Activated CD4-positive, alpha-beta T cell treated with anti-CD3 and anti-CD28 coated beads, Interleukin-2, amount 50 U/mL, for 48 hours (primary cell): Measurements from ENCODE around the gene TBC1D19.

Source experiments
- DNase-seq, 2 experiments: peaks; one replicate each; pipeline ENCODE4 v3.0.0-alpha.2; 2020

Gene TBC1D19

DNA sequence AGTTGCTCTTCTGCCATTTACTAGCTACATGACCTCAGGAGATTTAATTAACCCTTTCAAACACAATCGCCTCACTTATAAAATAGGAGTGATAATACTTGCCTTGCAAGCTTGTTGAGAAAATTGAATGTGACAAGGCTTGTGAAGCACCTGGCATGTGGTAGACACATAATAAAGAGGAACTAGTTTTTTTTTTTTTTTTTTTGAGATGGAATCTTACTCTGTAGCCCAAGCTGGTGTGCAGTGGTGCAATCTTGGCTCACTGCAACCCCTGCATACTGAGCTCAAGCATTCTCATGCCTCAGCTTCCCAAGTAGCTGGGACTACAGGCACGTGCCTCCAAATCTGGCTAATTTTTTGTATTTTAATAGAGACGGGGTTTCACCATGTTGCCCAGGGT lies 203.0 kb downstream of the TBC1D19 start:
- DNase-seq: no peak

DNA sequence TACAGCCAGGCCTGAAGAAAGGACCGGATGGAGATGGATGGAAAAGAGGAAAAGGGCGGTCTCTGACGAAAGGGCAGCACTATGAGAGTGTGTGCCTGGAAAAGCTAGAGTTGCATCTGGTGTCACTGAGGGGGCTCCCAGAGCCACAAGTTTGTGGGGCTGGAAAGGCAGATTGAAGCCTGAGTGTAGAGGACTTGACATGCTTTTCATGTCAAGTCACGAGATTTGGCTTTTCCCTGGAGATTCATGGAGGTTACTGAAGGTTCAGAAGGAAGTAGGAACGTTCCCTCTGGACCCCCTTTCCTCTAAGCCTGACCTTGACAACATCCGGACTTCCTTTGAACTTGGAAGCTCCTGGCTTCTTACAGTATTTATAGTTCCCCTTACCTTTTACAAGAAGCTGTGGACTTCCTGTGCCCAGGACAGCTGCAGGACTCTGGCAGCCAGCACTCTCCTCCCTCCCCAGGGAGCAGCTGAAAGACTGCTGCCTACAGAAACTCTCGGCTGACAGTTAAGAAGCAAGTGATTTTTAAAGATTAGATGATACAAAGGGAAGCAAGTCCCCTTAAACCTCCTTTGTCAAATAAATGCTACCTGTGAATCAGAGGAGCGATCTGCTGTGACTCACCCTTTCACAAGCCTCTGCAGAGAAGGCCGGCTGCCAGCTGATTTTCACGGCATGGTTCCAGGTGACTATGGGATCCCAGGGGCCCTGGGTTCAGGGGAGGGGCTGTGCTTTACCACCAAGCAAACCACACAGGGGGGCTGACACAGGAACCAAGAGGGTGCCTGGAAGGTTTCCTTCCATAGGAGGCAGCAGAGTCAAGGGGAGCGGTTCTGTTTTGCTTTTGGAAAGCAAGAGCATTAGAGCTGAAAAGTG lies 203.8 kb downstream of the TBC1D19 start:
- DNase-seq: peak; percentile 42 to 46

DNA sequence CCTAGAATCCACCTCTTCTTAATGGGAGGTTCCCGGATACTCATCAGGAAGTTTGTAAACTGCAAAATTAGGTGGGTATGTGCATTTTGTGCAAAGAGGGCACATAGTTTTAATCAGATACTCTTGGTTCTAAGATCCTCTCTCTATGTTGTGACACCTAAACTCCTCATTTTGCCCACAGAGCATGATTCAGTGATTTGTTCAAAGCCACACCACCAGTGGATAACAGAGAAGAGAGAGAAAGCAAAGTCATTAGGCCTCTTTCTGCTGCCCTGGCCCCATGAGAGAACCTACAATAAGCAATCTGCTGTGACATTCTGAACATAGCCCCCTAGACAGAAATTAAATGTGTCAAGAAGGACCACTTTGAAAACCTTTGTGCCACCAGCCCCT lies 204.5 kb downstream of the TBC1D19 start:
- DNase-seq: no peak

DNA sequence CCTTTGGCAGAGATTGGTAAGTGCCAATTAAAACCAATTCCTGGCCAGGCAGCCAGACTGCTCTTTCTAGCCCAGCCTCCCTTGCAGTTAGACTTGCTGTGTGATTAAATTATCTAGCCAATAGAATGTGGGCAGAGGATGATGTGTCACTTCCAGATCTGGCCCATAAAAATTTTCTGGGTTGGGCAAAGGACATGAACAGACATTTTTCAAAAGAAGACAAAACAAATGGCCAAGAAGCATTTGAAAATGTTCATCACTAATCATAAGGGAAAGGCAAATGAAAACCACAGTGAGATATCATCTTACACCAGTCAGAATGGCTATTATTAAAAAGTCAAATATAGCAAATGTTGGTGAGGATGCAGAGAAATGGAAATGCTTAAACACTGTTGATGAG lies 205.3 kb downstream of the TBC1D19 start:
- DNase-seq: no peak

DNA sequence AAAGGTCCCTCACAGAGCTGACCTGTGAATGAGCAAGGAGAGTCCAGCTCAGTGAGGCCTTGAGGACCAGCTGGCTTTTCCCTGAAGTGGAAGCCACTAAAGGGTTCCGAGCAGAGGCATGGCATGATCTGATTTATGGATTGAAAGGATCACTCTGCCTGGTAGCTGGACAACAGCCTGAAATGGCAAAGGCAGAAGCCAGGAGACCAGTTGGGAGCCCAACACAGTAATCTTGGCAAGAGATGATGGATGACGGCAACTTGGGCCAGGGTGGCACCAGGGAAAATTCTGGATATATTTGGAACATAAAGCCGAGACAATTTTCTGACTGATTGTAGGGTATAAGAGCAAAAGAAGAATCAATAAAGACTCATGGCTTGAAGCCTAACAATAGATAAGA lies 207.5 kb downstream of the TBC1D19 start:
- DNase-seq: no peak

DNA sequence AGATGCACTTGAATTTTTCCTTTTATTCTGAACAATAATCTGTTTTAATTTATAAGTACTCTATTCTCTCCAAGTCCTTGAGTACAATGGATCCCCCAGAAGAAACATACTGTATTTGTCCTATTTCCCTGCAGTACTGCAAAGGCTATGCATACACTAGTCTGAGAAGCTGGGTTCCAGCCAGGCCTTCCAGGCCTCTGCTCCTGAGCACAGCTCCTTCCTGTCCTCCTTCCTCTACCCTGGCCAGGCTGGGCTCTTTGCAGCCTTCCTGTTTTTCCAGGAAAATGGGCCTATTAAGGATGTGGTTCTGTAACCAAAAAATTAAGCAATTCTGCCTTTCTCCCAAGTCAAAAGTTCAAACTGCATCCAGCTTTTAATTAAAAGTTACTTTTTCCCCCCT lies 208.8 kb downstream of the TBC1D19 start:
- no peak for DNase-seq

DNA sequence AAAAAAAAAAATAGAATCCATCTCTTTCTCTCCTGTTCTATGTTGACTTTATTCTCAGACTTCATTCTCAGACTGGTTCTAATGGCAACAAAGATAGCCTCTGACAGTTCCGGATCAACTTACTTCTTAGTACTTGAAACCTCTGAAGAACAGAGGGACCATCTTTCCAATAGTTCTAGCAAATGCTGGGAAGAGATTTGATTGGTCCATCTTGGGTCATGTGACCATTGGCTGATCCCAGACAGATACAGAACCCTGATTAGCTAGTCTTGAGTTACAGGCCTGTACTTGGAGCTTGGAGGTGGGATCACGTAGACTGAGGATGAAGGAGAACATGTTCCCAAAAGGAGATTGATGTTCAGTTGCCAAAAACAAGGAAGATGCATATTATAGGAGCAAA lies 209.9 kb downstream of the TBC1D19 start:
- DNase-seq: no peak

DNA sequence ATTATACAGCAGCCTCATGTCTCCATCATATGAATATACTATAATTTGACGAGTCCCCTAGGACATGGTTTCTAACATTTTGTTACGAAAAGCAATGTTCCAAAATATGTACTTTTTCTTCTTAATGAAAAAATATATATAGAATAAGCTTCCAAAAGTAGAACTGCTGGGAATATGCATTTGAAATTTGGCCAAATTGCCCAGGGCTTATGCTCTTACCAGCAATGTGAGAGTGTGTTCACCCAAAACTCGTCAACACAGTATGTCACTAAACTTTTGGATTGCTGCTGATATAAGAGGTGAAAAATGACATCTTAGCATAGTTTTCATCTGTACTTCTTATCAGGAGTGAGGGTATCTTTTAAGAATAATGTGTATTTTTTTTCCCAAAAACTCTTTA lies 212.2 kb downstream of the TBC1D19 start:
- no peak for DNase-seq

DNA sequence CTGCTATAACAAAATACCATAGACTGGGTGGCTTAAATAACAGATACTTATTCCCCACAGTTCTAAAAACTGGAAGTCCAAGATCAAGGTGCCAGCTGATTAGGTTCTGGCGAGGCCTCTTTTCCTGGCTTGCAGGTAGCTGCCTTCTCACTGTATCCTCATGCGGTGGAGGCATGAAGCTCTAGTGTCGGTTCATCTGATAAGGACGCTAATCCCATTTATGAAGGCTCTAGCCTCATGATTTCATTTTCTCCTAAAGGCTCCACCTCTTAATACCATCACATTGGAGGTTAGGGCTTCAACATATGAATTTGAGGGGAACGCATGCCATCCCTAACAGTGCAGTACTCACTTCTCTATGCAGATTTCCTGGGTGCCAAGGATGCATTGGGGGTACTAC lies 218.9 kb downstream of the TBC1D19 start:
- no peak for DNase-seq

DNA sequence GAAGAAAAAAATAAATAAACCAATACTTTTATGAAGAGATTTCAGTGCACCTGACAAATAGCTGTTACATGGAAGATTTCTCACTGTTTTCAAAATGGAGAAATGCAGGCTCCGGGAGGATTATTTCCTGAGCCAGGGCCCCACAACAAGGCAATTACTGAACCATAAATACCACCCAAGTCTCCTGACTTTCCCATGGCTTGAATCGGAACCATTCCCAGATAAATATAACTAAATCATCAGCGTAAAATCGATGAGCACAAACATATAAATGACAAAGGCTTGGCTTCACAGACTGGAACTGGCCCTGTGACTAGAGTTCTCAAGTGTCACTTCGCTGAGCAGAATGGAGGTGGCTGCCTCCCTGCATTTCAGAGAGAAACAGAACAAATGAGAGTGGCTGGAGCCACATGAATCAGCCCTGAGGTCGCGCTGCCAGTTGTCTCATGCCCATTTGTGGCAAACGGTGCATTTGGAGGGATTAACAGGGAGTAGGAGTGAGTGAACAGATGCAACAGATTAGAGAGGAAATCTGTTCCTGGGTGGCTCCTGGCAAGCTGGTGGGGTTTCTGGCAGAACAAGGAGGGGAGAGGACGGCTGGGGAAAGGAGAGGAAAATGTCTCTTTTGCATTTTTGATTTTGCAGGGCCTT lies 219.5 kb downstream of the TBC1D19 start:
- DNase-seq: no peak

DNA sequence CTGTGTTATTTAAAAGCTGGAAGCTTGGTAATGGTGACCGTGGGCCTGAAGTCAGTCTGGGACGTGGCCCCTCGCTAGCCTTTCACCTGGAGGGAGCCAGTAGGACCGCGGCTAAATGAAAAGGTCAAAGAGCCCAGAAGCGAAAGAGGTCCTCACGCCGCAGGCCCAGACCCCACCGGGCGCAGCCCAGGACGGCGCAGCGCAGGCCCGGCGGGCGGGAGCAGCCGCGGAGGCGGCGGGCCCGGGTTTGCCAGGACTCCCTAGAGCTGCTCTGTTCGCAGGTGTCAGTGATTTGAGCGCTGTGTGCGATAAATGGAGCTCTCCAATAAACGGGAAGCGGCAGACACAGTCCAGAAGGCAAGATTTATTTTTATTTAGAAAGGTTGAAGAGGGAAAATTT lies 220.6 kb downstream of the TBC1D19 start:
- no peak for DNase-seq

DNA sequence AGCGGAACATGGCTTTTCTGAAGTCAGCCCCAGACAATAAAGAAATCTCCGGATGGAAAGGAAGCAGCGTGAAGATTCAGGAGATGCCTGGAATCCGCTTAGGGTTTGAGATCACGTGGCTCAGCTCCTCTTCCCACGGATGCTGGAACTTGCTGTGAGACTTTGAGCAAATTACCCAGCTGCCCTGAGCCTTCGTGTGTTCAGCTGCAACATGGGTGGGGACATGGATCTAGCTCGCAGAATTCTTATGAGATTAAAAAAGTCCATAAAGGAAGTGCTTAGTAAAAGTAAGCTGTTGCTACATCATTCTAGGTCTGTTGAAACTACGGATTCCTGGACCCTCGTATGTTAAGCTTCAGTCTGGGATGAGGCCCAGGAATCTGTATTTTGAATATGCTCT lies 221.0 kb downstream of the TBC1D19 start:
- DNase-seq: no peak
